Measurements from ENCODE around the gene PRDX5. TPM values are rescaled to one million over a fixed set of nuclear protein-coding genes. Genes with fewer than 3 reads are reported as not detected.
A peak's percentile ranks its signal among the peaks of the same experiment; 100 is the strongest.

Gene PRDX5
- total RNA-seq, 1 donor from 2014 or later = 144 TPM

- H3K27ac ChIP-seq (ENCODE audit: low read depth, low read length) = no peak overlapping the region
Observed at GRCh38 chr11:64355078-64355940, 37.4 kb downstream of the PRDX5 start.

GRCh38 chr11:64356498-64357411, 38.8 kb downstream of the PRDX5 start:
- peaks cover under 1 to 12% (median 8%) of the 10 kb centered on the region in 3 donors for H3K36me3 ChIP-seq (ENCODE audit: control insufficient read depth in 3 of 3, insufficient read depth in 3 of 3, low read length in 3 of 3)
- no peak overlapping the region for H3K27ac ChIP-seq (ENCODE audit: low read depth, low read length)
- H3K4me1 ChIP-seq (ENCODE audit: control insufficient read depth in 3 of 3, insufficient read depth in 3 of 3, low read length in 3 of 3) = peaks cover 27 to 31% (median 28%) of the 10 kb centered on the region in 3 donors
- H3K27me3 ChIP-seq (ENCODE audit: control insufficient read depth in 3 of 3, insufficient read depth in 3 of 3, low read length in 3 of 3) = peaks cover 0 to 15% (median 5%) of the 10 kb centered on the region in 3 donors
- H3K4me3 ChIP-seq (ENCODE audit: low read length in 3 of 3) = no peak overlapping the region
- peak overlapping the region in 1 of 3 donors; percentile 25 for H3K9ac ChIP-seq (ENCODE audit: low read depth in 1 of 3, low read length in 3 of 3)
- H3K9me3 ChIP-seq (ENCODE audit: control insufficient read depth in 3 of 3, low read length in 3 of 3) = no peaks in the 10 kb centered on the region

More at GRCh38 chr11:64355078-64355940, 37.4 kb downstream of the PRDX5 start:
- Histone ChIP-seq H3K9ac (ENCODE audit: low read depth in 1 of 3, low read length in 3 of 3) (peak overlapping the region; percentile 51 to 79 (median 61)), H3K36me3 (ENCODE audit: control insufficient read depth in 3 of 3, insufficient read depth in 3 of 3, low read length in 3 of 3) (peaks cover 0 to 2% (median 0%) of the 10 kb centered on the region in 3 donors), H3K4me1 (ENCODE audit: control insufficient read depth in 3 of 3, insufficient read depth in 3 of 3, low read length in 3 of 3) (peaks cover 27 to 31% (median 28%) of the 10 kb centered on the region in 3 donors), H3K27me3 (ENCODE audit: control insufficient read depth in 3 of 3, insufficient read depth in 3 of 3, low read length in 3 of 3) (peaks cover 0 to 15% (median 5%) of the 10 kb centered on the region in 3 donors), H3K4me3 (ENCODE audit: low read length in 3 of 3) (peak overlapping the region; percentile 54 to 67 (median 60)), H3K9me3 (ENCODE audit: control insufficient read depth in 3 of 3, low read length in 3 of 3) (no peaks in the 10 kb centered on the region)

GRCh38 chr11:64357446-64357845, 39.5 kb downstream of the PRDX5 start:
- Histone ChIP-seq H3K4me3 (ENCODE audit: low read length in 3 of 3) (no peak overlapping the region), H3K36me3 (ENCODE audit: control insufficient read depth in 3 of 3, insufficient read depth in 3 of 3, low read length in 3 of 3) (peaks cover 7 to 19% (median 15%) of the 10 kb centered on the region in 3 donors), H3K9me3 (ENCODE audit: control insufficient read depth in 3 of 3, low read length in 3 of 3) (no peaks in the 10 kb centered on the region), H3K4me1 (ENCODE audit: control insufficient read depth in 3 of 3, insufficient read depth in 3 of 3, low read length in 3 of 3) (peaks cover 27 to 31% (median 28%) of the 10 kb centered on the region in 3 donors), H3K27ac (ENCODE audit: low read depth, low read length) (no peak overlapping the region), H3K27me3 (ENCODE audit: control insufficient read depth in 3 of 3, insufficient read depth in 3 of 3, low read length in 3 of 3) (peaks cover 0 to 9% (median 5%) of the 10 kb centered on the region in 3 donors), H3K9ac (ENCODE audit: low read depth in 1 of 3, low read length in 3 of 3) (peak overlapping the region in 1 of 3 donors; percentile 25)

GRCh38 chr11:64357904-64358535, 40.1 kb downstream of the PRDX5 start:
- Histone ChIP-seq H3K27ac (ENCODE audit: low read depth, low read length) (peak overlapping the region; percentile 86), H3K27me3 (ENCODE audit: control insufficient read depth in 3 of 3, insufficient read depth in 3 of 3, low read length in 3 of 3) (peaks cover 0 to 5% (median 4%) of the 10 kb centered on the region in 3 donors), H3K36me3 (ENCODE audit: control insufficient read depth in 3 of 3, insufficient read depth in 3 of 3, low read length in 3 of 3) (peaks cover 11 to 21% (median 20%) of the 10 kb centered on the region in 3 donors), H3K4me1 (ENCODE audit: control insufficient read depth in 3 of 3, insufficient read depth in 3 of 3, low read length in 3 of 3) (peaks cover 27 to 31% (median 28%) of the 10 kb centered on the region in 3 donors), H3K4me3 (ENCODE audit: low read length in 3 of 3) (peak overlapping the region; percentile 76 to 96 (median 95)), H3K9me3 (ENCODE audit: control insufficient read depth in 3 of 3, low read length in 3 of 3) (no peaks in the 10 kb centered on the region), H3K9ac (ENCODE audit: low read depth in 1 of 3, low read length in 3 of 3) (peak overlapping the region; percentile 84 to 94 (median 90))

- peaks cover 16 to 23% (median 23%) of the 10 kb centered on the region in 3 donors for H3K36me3 ChIP-seq (ENCODE audit: control insufficient read depth in 3 of 3, insufficient read depth in 3 of 3, low read length in 3 of 3)
- peak overlapping the region; percentile 76 to 96 (median 95) for H3K4me3 ChIP-seq (ENCODE audit: low read length in 3 of 3)
- no peaks in the 10 kb centered on the region for H3K9me3 ChIP-seq (ENCODE audit: control insufficient read depth in 3 of 3, low read length in 3 of 3)
- H3K4me1 ChIP-seq (ENCODE audit: control insufficient read depth in 3 of 3, insufficient read depth in 3 of 3, low read length in 3 of 3) = peaks cover 27 to 31% (median 28%) of the 10 kb centered on the region in 3 donors
- H3K27ac ChIP-seq (ENCODE audit: low read depth, low read length) = peak overlapping the region; percentile 86
- peaks cover 0 to 4% (median 2%) of the 10 kb centered on the region in 3 donors for H3K27me3 ChIP-seq (ENCODE audit: control insufficient read depth in 3 of 3, insufficient read depth in 3 of 3, low read length in 3 of 3)
- H3K9ac ChIP-seq (ENCODE audit: low read depth in 1 of 3, low read length in 3 of 3) = peak overlapping the region; percentile 84 to 94 (median 90)
Observed at GRCh38 chr11:64358536-64358906, 40.6 kb downstream of the PRDX5 start.

DNA sequence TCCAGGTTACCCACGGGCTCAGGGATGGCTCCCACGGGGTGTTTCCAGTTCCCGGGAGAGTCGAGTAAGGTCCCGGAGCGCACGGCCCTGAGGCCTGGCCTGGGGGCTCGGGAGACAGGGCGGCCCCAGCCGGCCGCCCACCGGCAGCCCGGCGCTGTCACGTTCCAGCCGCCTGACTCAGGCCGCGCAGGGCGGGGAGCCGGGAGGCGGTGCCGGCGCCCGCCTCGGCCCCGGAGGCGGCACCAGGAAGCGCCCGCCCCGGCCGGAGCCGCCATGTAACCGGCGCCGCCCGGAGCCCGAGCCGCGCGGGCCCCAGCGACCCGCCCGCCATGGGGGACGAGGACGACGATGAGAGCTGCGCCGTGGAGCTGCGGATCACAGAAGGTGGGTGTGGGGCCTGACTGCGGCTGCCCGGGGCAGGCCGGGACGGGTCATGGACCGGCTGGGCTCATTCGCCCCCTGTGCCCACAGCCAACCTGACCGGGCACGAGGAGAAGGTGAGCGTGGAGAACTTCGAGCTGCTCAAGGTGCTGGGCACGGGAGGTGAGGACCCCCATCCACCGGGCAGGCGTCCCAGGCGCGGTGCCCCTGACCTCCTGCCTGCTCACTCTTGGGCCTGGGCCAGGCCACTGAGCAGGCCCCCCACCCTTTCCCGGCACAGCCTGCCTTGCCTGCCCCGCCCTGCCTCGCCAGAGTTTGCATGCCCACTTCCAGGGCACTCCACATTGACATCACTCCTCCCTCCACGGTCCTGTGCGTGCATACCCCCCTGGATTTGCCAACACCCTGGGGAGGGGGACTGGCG, 41.2 kb downstream of the PRDX5 start, which contains the start of gene RPS6KA4:
TSS of gene RPS6KA4 (plus strand) at position 256 of the 805 bp plus-strand sequence. CDS start at position 330, 74 bp downstream.
- peaks cover 27 to 31% (median 28%) of the 10 kb centered on the region in 3 donors for H3K4me1 ChIP-seq (ENCODE audit: control insufficient read depth in 3 of 3, insufficient read depth in 3 of 3, low read length in 3 of 3)
- H3K9ac ChIP-seq (ENCODE audit: low read depth in 1 of 3, low read length in 3 of 3) = peak within 1 kb of the TSS; percentile 84 to 94 (median 90)
- H3K4me3 ChIP-seq (ENCODE audit: low read length in 3 of 3) = peak within 1 kb of the TSS; percentile 78 to 96 (median 95)
- peaks cover 22 to 23% (median 23%) of the 10 kb centered on the region in 3 donors for H3K36me3 ChIP-seq (ENCODE audit: control insufficient read depth in 3 of 3, insufficient read depth in 3 of 3, low read length in 3 of 3)
- no peaks in the 10 kb centered on the region for H3K9me3 ChIP-seq (ENCODE audit: control insufficient read depth in 3 of 3, low read length in 3 of 3)
- peak within 1 kb of the TSS; percentile 86 for H3K27ac ChIP-seq (ENCODE audit: low read depth, low read length)
- peaks cover 0 to 3% (median 0%) of the 10 kb centered on the region in 3 donors for H3K27me3 ChIP-seq (ENCODE audit: control insufficient read depth in 3 of 3, insufficient read depth in 3 of 3, low read length in 3 of 3)

GRCh38 chr11:64359712-64360445, 42.0 kb downstream of the PRDX5 start:
- H3K4me1 ChIP-seq (ENCODE audit: control insufficient read depth in 3 of 3, insufficient read depth in 3 of 3, low read length in 3 of 3) = peaks cover 27 to 31% (median 27%) of the 10 kb centered on the region in 3 donors
- H3K9me3 ChIP-seq (ENCODE audit: control insufficient read depth in 3 of 3, low read length in 3 of 3) = no peaks in the 10 kb centered on the region
- H3K4me3 ChIP-seq (ENCODE audit: low read length in 3 of 3) = peak overlapping the region; percentile 78 to 96 (median 95)
- H3K27me3 ChIP-seq (ENCODE audit: control insufficient read depth in 3 of 3, insufficient read depth in 3 of 3, low read length in 3 of 3) = no peaks in the 10 kb centered on the region
- H3K36me3 ChIP-seq (ENCODE audit: control insufficient read depth in 3 of 3, insufficient read depth in 3 of 3, low read length in 3 of 3) = peaks cover 23 to 26% (median 23%) of the 10 kb centered on the region in 3 donors
- H3K9ac ChIP-seq (ENCODE audit: low read depth in 1 of 3, low read length in 3 of 3) = peak overlapping the region; percentile 84 to 94 (median 89)
- no peak overlapping the region for H3K27ac ChIP-seq (ENCODE audit: low read depth, low read length)

DNA sequence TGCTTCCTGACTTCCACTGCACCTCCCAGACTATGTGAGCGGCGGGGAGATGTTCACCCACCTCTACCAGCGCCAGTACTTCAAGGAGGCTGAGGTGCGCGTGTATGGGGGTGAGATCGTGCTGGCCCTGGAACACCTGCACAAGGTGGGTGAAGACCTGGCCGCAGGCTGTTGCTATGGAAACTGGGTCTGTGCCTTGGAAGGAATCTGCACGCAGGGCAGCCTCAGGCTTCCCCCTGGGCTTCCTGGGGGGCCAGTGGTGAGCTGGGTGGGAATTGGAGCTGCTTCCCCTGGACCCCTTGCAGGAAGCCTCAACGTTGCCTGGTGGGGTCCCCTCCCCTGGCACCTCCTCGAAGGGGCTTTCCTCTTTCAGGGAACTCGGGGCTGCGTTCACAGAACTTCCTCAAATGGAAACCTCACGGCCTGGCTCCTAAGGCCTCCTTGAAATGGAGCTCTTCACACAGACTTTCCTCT, 42.6 kb downstream of the PRDX5 start:
- Histone ChIP-seq H3K9ac (ENCODE audit: low read depth in 1 of 3, low read length in 3 of 3) (no peak overlapping the region), H3K36me3 (ENCODE audit: control insufficient read depth in 3 of 3, insufficient read depth in 3 of 3, low read length in 3 of 3) (peaks cover 28 to 32% (median 29%) of the 10 kb centered on the region in 3 donors), H3K27me3 (ENCODE audit: control insufficient read depth in 3 of 3, insufficient read depth in 3 of 3, low read length in 3 of 3) (no peaks in the 10 kb centered on the region), H3K9me3 (ENCODE audit: control insufficient read depth in 3 of 3, low read length in 3 of 3) (no peaks in the 10 kb centered on the region), H3K4me3 (ENCODE audit: low read length in 3 of 3) (no peak overlapping the region), H3K27ac (ENCODE audit: low read depth, low read length) (no peak overlapping the region), H3K4me1 (ENCODE audit: control insufficient read depth in 3 of 3, insufficient read depth in 3 of 3, low read length in 3 of 3) (peaks cover 21 to 25% (median 21%) of the 10 kb centered on the region in 3 donors)
